Activated naive CD4-positive, alpha-beta T cell (primary cell): ENCODE results near the gene AVL9.

ENCODE experiments used
- DNase-seq, 4 experiments: peaks; one replicate each; lab custom pipeline; 2025; lab: John Stamatoyannopoulos, UW

The AVL9 gene

GRCh38 chr7:32535162-32535702 is 39.9 kb downstream of the AVL9 start:
- no peak for DNase-seq

- no peak for DNase-seq
These were observed 40.7 kb downstream of the AVL9 start for GRCh38 chr7:32536016-32536415.

- no peak for DNase-seq
These were observed 41.3 kb downstream of the AVL9 start for GRCh38 chr7:32536585-32536984.

DNA sequence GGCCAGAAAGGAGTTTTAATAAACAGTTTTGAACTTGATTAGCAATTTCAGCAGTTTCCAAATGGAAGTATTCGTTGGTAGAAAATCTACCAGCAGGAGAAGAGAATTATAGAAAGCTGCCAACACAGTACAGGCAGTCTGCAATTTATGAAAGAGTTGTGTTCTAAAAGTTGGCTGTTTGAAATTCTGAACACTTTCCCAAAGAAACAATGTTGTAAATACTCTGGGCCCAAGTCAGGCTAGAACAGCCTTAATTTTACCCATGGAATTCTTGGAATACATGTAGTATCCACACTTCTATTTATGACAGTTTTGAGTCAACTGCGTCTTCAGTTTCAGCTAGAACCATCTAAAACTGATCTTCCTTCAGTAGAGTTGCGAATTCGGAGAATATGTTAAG is 42.5 kb downstream of the AVL9 start:
- DNase-seq: no peak

- no peak for DNase-seq
These were observed 44.1 kb downstream of the AVL9 start for GRCh38 chr7:32539366-32539765.

- DNase-seq: no peak
These were observed 44.7 kb downstream of the AVL9 start for GRCh38 chr7:32539919-32540531.

DNA sequence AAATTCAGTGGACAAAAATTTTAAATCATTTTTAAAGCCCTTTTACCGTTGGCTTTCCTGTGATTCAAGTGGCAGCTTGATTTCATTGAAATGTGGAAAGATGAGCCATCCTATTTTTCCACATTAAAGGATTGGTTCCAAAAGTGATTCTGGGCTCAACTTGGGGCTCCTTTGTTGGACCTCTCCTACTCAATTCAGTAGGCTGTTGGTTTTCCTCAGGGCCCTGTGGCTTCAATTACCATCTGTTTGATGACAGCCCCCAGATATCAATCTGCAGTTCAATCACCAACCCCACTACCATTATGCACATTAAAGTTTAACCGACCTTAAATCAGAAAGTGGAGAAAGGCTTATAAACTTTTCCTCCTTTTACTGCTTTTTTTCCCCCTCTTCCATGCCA is 47.3 kb downstream of the AVL9 start:
- DNase-seq: no peak

DNA sequence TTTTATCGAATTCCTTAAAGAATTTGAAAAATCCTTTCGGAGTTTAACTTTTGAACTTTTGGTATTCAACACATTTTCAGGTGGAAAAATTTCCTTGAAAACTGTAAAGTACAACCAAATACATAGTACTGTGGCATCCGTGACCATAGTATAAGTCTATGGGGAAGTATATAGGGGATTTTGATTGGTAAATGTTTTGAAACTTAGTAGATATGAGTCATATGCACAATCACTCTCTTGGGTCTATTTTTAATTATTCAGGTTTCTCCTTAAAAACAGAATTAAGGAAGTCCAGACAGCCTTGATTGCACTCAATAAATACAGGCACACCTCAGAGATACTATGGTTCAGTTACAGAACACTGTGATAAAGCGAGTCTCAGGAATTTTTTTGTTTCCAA is 64.2 kb downstream of the AVL9 start:
- no peak for DNase-seq

DNA sequence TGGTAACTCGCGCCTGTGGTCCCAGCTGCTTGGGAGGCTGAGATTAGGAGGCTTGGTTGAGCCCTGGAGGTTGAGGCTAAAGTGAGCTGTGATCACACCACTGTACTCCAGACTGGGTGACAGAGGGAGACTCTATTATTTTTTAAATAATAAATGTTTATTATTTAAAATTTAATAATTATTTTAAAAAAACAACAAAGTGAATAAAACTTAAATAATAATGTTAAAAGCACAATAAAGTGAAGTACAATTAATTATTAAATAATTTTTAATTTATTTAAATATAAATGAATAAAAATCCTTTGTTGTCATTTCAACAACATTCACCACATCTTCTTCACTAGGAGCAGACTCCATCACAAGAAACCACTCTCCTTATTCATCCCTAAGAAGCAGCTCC is 64.8 kb downstream of the AVL9 start:
- no peak for DNase-seq

DNA sequence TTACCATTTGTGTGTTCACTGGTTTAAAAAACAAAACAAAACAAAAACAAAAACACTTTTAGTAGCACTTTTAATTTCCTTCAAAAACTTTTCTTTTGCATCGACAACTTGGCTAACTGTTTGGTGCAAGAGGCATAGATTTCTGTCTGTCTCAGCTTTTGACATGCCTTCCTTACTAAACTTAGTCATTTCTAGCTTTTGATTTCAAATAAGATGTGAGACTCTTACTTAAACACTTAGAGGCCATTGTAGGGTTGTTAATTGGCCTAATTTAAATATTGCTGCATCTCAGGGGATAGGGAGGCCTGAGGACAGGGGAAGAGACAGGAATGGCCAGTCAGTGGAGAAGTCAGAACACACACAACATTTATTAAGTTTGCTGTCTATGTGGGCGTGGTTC is 66.3 kb downstream of the AVL9 start:
- no peak for DNase-seq

GRCh38 chr7:32564542-32564941 is 69.3 kb downstream of the AVL9 start:
- DNase-seq: no peak

- DNase-seq: no peak
These were observed 74.3 kb downstream of the AVL9 start for GRCh38 chr7:32569388-32570289.

- DNase-seq: no peak
These were observed 77.9 kb downstream of the AVL9 start for GRCh38 chr7:32573110-32573687.

GRCh38 chr7:32574626-32575025 is 79.3 kb downstream of the AVL9 start:
- DNase-seq: no peak

- no peak for DNase-seq
These were observed 82.1 kb downstream of the AVL9 start for GRCh38 chr7:32577421-32577820.

- no peak for DNase-seq
These were observed 84.5 kb downstream of the AVL9 start for GRCh38 chr7:32579776-32580175.

- no peak for DNase-seq
These were observed 85.4 kb downstream of the AVL9 start for GRCh38 chr7:32580646-32581045.

DNA sequence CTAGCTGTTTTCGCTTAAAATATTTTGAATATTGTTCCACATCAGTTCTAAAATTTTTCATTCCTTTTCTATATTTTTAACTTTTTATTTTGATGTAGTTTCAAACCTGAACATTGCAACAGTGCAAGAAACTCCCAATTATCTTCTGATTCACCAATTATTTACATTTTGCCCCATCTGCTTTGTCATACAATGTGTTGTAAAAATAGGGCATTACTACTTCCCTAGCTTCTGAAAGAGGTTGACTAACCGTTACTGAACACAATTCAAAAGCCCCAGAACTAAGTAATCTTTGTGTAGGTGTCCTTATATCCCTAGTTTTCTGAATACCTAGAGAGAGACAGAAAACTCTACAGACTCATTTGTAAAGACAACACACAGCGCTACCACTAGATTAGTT is 86.7 kb downstream of the AVL9 start:
- DNase-seq: no peak

DNA sequence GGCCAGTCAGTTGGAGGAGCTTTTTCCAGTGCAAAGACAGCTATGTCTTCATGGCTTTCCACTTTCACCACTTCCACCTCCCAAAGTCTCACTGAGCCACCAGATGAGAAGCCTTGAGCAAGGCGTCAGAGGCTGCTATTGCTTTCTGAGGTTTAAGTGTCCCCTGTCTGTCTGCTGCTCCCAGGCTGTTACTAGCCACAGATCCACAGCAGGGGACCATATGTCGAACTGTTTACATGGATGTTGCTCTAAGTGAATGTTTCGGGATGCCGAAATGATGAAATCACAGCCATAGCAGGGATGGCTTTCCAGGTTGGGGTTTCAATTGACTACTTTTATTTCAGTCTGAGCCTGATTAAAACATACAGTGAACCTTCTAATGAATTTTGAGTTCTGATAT is 88.5 kb downstream of the AVL9 start:
- DNase-seq: no peak

DNA sequence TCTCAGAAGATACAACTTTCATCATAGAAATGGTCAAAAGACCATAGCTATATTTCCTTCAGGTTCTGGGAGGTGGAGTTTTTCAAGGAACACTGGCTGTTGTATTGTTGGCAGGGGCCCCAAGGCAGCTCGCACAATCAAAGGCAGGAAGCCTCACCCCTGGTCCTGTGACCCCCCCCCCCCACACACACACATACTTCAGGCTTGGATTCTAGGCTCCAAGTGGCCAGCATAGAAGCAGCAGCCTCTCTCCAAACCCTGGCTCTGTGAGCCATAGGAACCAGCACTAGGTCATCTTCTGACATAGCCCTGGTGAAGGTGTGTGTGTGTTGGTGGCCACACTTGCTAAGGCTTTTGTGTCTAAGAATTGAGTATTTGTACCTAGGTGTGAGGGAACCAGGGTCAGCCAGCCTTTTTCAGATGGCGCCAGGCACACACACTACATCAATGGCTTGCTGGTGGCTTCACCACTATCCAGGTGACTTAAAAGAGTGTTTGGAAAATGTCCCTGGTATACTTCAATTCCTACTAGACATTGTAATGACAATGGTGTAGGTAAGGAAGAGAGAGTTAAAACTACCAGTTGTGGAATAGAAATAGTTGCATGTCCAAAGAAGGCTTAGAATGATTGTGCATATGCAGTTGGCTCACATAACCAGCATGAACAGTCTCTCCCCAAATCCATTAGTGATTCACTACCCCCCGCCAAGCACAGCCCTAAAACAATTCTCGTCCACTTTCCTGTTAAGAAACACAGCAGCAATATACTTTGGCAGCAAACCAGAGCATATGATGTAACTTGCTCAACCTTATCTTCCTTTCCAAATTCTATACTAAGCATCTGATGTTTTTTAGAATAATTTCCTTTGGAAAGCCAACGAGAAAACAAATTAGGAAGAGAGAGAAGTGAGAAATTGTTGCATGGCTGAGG is 91.3 kb downstream of the AVL9 start:
- no peak for DNase-seq

DNA sequence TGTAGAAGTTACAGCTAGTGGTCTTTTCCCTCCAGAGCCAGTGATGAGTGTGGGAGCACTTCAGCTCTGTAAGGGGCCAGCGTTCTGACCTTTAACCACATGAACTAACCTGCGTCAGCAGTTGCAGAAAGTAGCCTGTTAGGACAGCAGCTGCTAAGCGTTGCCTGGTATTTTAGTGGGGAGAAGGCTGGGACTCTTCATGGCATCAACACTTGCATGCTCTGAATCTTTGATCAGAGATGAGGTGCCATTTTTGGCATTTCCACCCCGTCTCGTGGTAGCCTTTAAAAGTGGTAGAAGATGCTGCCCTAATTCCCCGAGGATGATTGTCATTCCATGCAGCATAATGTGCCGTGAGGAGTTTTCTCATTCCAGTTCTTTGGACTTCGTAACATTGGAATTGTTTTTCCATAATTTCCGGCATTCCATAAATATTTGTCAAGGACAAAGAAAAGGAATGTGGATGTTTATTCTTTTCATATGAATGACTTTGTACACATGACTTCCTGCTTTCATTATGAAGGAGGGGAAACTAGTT is 92.2 kb downstream of the AVL9 start:
- DNase-seq: no peak

GRCh38 chr7:32588657-32589056 is 93.4 kb downstream of the AVL9 start:
- no peak for DNase-seq
